HG02610 (cell line): ENCODE data around the gene FMNL2.

Experiments used
- ATAC-seq: cut with Tn5 transposase; IDR thresholded peaks from one replicate; pipeline ENCODE4 v1.9.1; 2021; ENCODE audit warnings: mild to moderate bottlenecking, moderate library complexity; ENCODE audit not compliant: unreplicated experiment

FMNL2 gene

GRCh38 chr2:152548111-152548875, 213.3 kb downstream of the FMNL2 start:
- no peak for ATAC-seq

- ATAC-seq: no peak
Observed at GRCh38 chr2:152548996-152549395, 214.0 kb downstream of the FMNL2 start.

GRCh38 chr2:152549423-152549822, 214.4 kb downstream of the FMNL2 start:
- ATAC-seq: no peak

GRCh38 chr2:152550386-152550785, 215.4 kb downstream of the FMNL2 start:
- ATAC-seq: no peak

- no peak for ATAC-seq
Observed at GRCh38 chr2:152552888-152553287, 217.9 kb downstream of the FMNL2 start.

GRCh38 chr2:152553518-152553917, 218.5 kb downstream of the FMNL2 start:
- ATAC-seq: no peak

GRCh38 chr2:152555048-152555447, 220.1 kb downstream of the FMNL2 start:
- no peak for ATAC-seq

- ATAC-seq: no peak
Observed at GRCh38 chr2:152556506-152556905, 221.5 kb downstream of the FMNL2 start.

- no peak for ATAC-seq
Observed at GRCh38 chr2:152557273-152557888, 222.4 kb downstream of the FMNL2 start.

- ATAC-seq: no peak
Observed at GRCh38 chr2:152558158-152558984, 223.4 kb downstream of the FMNL2 start.

- ATAC-seq: no peak
Observed at GRCh38 chr2:152559008-152559407, 224.0 kb downstream of the FMNL2 start.

- ATAC-seq: no peak
Observed at GRCh38 chr2:152560166-152560565, 225.2 kb downstream of the FMNL2 start.

GRCh38 chr2:152560873-152561595, 226.1 kb downstream of the FMNL2 start:
- ATAC-seq: no peak

GRCh38 chr2:152562198-152562884, 227.4 kb downstream of the FMNL2 start:
- ATAC-seq: no peak

GRCh38 chr2:152563764-152564163, 228.8 kb downstream of the FMNL2 start:
- ATAC-seq: no peak

- ATAC-seq: peak; percentile 90
Observed at GRCh38 chr2:152564754-152565551, 230.0 kb downstream of the FMNL2 start.

- ATAC-seq: peak; percentile 76
Observed at GRCh38 chr2:152565884-152566727, 231.1 kb downstream of the FMNL2 start.

- peak; percentile 49 for ATAC-seq
Observed at GRCh38 chr2:152566728-152567069, 231.7 kb downstream of the FMNL2 start.

- no peak for ATAC-seq
Observed at GRCh38 chr2:152568531-152568930, 233.6 kb downstream of the FMNL2 start.
